HG03060 (cell line): ENCODE measurements around the gene TDRD12.

Experiments used
- ATAC-seq: cut with Tn5 transposase; IDR thresholded peaks from one replicate; pipeline ENCODE4 v1.9.1; 2021; ENCODE audit warnings: low read depth, moderate number of reproducible peaks; ENCODE audit not compliant: unreplicated experiment

TDRD12 gene, protein sequence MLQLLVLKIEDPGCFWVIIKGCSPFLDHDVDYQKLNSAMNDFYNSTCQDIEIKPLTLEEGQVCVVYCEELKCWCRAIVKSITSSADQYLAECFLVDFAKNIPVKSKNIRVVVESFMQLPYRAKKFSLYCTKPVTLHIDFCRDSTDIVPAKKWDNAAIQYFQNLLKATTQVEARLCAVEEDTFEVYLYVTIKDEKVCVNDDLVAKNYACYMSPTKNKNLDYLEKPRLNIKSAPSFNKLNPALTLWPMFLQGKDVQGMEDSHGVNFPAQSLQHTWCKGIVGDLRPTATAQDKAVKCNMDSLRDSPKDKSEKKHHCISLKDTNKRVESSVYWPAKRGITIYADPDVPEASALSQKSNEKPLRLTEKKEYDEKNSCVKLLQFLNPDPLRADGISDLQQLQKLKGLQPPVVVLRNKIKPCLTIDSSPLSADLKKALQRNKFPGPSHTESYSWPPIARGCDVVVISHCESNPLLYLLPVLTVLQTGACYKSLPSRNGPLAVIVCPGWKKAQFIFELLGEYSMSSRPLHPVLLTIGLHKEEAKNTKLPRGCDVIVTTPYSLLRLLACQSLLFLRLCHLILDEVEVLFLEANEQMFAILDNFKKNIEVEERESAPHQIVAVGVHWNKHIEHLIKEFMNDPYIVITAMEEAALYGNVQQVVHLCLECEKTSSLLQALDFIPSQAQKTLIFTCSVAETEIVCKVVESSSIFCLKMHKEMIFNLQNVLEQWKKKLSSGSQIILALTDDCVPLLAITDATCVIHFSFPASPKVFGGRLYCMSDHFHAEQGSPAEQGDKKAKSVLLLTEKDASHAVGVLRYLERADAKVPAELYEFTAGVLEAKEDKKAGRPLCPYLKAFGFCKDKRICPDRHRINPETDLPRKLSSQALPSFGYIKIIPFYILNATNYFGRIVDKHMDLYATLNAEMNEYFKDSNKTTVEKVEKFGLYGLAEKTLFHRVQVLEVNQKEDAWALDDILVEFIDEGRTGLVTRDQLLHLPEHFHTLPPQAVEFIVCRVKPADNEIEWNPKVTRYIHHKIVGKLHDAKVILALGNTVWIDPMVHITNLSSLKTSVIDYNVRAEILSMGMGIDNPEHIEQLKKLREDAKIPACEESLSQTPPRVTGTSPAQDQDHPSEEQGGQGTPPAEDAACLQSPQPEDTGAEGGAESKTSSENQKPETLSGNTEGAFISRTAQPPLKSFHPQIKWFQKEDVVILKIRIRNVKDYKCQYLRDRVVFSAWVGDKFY (N-terminal part only)

DNA sequence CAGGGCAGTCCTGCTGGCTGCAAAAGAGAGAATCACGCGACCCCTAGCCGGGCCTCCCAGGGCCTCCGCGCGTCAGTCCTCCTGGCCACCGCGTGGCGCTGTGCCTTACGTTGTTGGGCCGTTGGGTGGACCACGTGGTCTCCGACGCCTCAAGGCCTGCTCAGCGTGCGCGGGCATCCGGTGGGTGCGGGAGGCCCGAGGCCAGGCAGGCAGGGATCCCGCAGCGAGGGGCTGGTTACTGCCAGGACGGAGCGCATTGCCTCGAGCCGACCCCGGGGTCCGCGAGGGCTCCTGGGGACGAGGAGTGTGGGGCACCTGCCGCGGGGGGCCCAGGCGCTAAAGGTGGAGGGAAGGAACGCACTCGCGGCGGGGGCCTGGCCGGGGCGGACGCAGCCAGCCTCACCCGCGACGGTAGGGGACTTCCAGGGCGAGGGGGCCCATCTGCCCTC is at the start of gene TDRD12:
Gene TDRD12 (plus strand): TSS at position 157 of the 449 bp plus-strand sequence. CDS start 306 bp downstream, outside the sequence.
- no peak for ATAC-seq

DNA sequence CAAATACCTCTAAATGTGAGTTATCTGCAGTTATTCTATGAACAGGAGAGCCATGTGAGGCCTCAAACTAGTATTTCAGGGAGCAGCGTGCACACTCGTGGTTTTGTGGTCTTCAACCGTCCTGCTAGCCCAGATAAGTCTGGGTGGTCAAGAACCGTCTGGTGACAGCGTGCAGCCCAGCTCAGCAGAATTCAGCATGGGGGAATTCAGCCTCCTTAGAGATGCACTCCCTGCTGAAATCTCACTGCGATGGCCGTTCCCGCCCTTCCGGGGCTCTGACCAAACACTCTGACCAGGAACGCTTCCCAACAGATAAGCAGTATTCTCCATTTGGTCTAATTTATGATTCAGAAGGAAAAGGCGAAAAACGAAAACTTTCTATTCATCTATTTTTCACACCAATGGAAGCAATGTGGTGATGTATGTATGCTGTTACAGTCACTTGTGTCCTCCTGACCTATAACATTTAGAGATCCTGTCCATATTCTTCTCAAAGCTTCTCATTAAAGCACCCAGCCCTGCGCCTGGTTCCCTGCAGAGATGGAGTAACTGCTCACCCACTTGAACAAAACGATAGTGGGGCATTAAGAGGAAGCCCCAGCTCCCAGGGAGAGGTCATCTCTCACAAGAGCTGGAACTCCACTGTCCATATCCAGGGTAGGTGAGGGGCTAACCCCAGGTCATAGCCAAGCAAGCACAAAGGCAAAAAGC is 47.5 kb upstream of the TDRD12 start:
- no peak for ATAC-seq

DNA sequence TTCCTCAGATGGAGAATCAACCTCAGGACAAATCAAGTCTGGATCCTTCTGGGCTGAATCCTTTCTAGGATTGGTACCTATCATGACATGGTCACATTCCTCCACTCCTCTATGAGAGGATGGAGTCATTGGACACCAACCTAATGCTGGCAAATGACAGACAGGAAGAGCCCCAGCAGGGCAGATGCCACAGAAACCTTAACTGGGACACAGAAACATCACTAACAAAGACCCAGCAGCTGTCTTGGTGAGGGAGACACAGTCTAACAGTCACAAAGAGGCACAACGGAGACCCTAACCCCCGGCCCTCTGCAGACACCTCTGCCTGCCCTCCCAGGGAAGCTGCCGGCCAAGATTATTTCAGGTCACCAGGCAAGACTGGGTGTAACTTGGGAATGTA is 46.7 kb upstream of the TDRD12 start:
- no peak for ATAC-seq

DNA sequence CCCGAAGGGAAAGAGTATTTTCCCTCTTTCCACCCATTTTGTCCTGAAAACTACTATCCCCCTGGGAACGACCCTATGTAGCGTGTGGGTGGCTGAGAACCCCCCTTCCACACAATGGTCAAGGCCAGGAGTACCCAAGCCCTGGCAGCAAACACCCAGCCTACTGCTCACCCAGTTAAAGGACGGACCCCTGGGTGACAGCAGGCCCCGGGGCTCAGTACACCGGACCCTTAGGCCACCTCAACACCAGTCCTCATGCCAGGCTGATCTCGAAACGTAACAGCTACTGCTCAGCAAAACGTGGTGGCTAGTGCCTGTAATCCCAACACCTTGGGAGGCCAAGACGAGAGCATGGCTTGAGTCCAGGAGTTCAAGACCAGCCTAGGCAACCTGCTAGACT is 46.0 kb upstream of the TDRD12 start:
- no peak for ATAC-seq

DNA sequence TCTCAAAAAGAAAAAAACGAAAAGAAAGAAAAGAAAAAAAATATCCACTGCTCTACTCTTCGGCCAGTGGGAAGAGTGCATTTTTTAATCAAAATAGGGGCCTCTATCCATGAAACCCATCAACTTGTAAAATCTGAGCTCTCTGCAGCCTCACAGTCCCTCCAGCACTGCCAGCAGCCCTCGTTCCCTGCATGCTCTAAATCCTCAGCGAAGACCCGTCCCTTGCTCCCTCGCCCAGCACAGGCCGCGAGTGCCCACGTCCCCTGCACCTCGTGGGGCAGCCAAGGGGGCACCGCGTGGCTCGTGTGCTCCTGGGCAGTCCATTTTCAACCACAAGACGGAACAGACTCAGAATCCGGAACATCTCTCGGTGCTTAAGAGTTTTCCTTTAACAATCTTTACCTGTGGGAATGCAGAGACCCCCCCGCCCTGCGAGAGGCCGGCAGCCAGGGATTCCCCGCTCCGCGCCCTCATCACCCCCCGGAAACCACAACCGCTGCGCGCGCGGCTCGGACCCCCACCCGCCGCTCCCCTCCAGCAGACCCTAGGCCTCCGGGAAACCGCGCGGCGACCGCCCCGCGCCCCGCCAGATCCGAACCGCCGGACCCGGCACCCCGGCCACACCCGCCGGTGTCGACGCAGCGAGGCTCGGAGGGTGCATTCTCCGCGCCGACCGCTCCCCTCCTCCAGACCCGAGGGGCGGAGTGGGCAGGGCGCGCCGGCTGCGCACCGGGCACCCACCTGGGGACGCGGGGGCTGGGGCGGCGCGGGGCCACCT is 45.2 kb upstream of the TDRD12 start:
- no peak for ATAC-seq

DNA sequence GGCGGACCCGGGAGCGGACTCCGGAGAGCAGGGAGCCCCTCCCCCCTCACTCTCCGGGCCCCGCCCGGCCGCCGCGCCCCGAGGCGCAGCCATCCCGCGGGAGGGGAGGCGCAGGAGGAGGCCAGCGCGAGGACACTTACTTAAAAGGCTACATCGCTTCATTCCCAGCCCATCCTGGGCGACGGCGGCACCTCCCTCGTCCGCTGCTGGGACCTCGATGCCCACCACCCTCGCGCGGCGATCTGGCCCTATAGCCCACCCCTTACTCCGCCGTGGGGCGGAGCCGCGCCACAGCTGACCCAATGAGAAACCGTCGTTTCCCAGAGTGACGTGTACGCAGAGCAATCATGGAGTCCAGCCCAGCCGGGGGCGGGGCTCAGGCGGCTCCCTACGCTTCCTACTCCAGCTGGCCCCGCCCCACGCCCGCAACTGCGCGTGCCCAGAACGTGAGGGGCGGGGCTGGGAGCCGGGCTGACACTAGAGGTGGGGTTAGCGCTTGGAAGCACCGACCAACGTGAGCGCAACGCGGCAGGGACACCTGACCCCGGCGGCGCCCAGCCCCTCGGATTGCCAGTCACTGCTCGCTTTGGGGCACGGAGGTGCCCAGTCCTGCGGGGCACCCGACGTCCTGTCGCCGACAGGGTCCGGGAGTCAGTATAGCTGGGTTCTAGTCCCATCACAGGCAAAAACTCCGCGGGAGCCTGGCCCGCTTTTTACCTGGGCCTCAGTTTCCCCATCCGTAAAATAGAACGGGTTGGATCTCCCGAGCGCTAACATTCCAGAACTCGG is 44.4 kb upstream of the TDRD12 start, which contains the start of gene ANKRD27:
Gene ANKRD27 (minus strand): TSS at position 250 of the 789 bp plus-strand sequence. CDS start 16,165 bp downstream, outside the sequence.
- ATAC-seq: peak; percentile 95

DNA sequence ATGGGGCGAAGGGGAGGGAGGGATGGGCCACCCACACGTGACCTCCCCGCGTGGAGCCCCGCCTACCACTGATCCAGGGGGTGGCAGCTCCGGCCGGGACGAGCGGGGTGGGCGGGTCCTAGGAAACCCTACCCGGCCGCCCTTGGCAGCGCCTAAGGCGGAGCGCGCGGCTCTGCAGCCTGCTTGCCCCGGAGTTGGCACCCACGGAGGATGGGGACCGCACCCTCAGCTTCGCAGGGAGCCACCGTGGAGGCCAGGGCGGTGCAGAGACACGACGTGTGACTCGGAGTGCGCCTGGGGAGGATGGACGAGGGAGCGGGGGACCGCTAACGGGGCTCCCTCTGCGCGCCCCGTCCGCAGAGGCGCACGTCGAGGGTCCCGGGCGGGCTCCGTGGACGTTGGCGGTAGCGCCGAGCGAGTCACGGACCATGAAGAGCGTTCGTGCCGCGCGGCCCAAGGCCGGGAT is 43.8 kb upstream of the TDRD12 start, which contains the start of gene RGS9BP:
Gene RGS9BP (plus strand): TSS at position 129 of the 466 bp plus-strand sequence. CDS start 416 bp downstream, outside the sequence.
- no peak for ATAC-seq

DNA sequence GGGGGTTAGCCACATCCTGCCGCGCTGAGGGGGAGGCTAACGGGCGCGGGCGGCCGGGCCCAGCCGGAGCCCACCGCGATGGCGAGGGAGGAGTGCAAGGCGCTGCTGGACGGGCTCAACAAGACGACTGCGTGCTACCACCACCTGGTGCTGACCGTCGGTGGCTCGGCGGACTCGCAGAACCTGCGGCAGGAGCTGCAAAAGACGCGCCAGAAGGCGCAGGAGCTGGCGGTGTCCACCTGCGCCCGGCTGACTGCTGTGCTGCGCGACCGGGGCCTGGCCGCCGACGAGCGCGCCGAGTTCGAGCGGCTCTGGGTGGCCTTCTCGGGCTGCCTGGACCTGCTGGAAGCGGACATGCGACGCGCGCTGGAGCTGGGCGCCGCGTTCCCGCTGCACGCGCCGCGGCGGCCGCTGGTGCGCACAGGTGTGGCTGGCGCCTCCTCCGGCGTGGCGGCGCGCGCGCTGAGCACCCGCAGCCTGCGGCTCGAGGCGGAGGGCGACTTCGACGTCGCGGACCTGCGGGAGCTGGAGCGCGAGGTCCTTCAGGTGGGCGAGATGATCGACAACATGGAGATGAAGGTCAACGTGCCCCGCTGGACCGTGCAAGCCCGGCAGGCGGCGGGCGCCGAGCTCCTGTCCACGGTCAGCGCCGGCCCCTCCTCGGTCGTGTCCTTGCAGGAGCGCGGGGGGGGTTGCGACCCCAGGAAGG is 43.2 kb upstream of the TDRD12 start:
- no peak for ATAC-seq

DNA sequence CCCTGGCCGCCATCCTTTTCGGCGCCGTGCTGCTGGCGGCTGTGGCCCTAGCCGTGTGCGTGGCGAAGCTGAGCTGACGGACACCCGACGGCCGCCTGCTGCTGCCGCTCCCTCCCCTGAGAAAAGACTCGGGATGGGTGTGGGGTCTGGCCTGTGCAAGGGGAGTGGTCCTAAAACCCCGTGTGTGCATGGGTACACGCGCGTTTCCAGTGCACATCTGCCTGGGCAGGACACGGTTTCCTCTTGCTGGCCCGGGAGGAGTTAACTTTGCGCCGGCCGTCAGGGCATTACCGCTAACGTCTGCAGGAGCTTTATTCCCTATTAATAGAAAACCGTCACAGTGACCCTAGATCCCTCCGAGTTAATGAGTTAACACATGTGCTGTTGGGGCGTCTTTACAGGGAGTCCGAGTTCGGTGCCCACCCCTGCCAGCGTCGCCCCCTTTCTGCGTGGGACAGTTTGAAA is 42.6 kb upstream of the TDRD12 start:
- ATAC-seq: no peak

DNA sequence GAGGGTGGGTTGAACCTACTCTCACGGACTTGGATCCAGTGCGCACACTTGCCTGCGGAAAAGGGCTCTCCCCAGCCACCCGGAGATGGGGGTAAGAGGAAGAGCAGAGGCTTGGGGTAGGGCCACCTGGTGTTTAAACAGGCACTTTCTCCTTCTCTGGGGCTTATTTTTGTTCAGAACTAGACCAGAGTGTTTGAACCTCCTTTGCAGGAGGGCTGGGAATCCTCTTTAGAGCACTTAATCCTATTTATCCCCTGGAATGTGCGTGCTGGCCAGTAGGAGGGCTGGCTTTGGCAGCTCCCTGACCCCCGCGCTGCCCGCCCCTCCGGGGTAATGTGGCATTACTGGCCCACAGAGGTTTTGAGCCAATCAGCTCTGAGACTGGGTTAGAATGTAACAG is 41.9 kb upstream of the TDRD12 start:
- ATAC-seq: no peak

DNA sequence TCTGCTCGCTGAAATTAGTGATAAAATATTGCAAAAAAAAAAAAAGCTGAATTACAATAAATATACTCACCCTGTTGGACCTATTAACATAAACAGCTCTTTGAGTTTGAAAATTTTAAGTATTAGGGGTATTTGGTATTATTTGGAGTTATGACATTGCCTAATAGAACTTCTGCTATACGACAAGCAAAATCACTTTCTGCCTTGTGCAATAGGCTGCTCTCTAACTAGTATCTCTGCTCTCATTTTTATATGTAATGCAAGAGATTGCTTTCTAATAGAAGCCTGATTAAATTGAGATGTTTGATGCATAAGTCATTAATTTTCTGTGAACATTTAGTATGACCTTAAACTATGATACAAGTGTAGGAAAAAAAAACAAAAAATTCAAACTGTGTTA is 38.6 kb upstream of the TDRD12 start:
- no peak for ATAC-seq

DNA sequence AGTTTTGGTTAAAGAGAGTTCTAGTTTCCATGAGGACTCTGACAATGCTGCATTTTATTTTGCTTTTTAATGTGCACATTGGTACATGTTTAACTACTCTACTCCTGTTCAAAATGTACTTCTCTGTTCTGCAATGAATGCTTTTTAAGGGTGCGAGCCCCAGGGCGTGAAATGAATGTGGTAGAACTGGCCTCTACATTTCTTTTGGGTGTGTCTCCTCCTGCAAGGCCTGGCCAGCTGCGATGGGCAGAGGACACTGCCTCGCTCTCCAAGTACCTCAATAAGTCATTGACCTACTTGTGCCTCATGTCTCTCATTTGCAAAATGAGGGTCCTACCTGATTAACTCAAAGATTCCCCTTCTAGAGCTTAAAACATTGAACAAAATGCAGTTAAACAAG is 37.2 kb upstream of the TDRD12 start:
- ATAC-seq: no peak

DNA sequence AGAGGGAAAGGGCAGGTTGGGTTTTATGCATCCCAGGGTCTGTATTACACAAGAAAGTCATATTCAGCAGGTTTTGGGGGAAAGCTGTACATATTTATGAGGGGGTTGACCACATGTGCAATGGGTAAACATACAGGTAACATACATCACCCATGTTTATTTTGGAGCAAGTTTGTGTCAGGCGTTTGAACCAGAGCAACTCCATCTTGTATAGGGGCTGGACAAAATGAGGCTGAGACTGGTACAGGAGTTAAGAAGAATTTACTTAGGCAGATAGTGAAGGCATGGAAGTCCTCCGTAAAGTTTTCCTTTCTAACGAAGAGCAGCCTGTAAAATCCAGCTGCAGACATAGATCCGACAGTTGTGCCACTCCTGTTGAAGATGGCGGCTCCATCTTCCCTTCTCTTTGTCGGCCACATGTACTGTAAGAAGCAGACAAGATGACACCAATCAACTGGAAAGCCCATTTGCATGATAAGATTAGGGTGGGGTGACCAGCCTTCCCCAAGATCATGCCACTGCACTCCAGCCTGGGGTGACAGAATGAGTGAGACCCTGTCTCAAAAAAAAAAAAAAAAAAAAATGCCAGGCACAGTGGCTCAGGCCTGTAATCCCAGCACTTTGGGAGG is 32.6 kb upstream of the TDRD12 start:
- ATAC-seq: no peak

DNA sequence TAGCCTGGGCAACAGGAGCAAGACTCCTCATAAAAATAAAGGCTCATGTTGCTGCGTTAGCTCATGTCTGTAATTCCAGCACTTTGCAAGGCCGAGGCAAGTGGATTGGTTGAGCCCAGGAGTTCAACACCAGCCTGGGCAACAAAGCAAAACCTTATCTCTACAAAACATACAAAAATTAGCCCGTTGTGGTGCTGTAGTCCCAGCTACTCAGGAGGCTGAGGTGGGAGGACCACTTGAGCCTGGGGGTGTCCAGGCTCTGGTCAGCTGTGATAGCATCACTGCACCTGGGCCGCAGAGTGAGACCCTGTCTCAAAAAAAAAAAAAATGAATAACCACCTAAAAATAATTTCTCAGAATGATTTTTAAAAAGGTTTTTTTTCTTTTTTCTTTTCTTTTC is 31.9 kb upstream of the TDRD12 start:
- no peak for ATAC-seq

DNA sequence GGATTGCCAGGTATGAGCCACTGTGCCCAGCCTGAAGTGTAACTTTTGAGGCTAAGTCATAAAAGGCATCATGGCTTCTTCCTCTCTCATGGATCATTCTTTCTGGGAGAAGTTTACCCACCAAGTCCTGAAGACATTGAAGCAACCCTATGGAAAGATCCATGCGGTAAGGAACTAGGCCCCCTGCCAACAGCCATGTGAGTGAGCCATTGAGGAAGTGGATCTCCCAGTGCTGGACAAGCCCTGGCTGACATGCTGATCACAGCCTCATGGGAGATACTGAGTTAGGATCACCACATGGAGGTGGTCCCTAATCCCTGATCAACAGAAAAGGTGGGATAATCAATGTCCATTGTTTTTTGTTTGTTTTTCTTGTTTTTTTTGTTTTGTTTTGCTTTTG is 31.3 kb upstream of the TDRD12 start:
- ATAC-seq: no peak

DNA sequence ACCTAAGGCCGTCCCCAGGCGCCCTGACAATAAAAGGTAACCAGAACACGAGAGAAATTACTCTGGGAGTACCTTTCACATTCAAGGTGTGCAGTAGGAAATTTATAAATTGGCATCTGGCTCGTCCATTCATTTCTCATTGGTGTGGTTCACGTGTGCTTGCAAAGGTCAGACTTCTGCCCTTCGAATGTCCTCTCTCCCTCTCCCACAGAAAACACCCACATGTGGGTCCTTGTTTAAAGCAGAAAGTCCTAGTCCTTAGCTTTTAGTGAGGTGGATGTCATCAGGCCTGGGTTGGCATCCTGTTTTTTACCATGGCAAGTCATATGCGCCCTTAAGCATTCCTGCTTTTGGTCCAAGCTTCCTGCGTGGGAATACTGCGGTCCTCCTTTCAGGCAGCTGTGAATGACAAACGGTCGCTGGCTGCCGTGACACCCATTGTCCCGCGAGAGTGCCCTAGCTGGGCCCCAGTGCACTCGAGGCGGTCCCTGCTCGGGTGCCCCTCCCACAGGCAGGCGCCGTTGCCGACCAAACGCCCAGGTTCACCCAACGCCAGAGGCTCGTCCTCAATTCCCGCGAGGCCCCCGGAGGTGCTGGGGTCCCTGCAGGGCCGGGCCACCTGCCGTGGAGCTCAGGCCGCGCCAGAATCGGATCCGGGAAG is 28.1 kb upstream of the TDRD12 start, which contains the start of gene NUDT19:
Gene NUDT19 (plus strand): TSS at position 531 of the 661 bp plus-strand sequence. CDS start 140 bp downstream, outside the sequence.
- ATAC-seq: peak; percentile 73
